ENCODE data around the gene MYO7B.

Gene MYO7B

DNA sequence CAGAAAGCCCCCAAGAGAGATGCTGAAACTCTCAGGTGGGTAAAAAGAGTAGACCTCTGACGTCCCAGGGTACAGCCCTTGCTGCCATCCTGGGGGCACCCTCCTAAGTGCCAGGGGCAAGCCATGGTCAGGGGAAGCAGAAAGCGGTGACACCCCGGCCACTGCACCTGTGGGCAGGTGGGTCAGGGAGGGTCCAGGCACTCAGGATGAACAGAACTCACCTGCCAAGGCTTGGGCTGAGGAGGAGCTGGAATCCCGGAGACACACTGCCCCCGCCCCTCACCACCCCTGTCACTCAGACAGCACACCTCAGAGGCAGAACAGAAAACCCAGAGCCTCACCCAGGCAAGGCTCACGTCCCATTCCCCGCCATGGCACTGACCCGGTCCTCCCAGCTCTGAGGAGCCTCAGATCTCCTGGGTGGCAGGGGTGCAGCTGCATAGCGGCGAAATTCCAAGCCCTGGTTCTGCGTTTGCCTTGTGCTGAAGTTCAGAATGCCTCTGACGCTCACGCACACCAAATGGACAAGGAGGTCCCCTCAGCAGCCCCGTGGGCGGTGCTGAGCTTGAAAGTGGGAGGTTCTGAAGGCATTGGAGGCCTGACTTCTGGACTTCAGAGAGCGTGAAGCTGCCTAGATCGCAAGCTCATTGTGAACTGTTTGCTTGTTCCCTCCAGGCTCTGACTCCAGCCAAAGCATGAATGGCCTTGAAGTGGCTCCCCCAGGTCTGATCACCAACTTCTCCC lies 114.7 kb downstream of the MYO7B start:
- DNase-seq (no peak), ATAC-seq (no peak)

DNA sequence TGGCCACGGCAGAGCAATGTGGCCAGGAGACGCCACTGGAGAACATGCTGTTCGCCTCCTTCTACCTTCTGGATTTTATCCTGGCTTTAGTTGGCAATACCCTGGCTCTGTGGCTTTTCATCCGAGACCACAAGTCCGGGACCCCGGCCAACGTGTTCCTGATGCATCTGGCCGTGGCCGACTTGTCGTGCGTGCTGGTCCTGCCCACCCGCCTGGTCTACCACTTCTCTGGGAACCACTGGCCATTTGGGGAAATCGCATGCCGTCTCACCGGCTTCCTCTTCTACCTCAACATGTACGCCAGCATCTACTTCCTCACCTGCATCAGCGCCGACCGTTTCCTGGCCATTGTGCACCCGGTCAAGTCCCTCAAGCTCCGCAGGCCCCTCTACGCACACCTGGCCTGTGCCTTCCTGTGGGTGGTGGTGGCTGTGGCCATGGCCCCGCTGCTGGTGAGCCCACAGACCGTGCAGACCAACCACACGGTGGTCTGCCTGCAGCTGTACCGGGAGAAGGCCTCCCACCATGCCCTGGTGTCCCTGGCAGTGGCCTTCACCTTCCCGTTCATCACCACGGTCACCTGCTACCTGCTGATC lies 115.4 kb downstream of the MYO7B start:
- DNase-seq = no peak
- ATAC-seq = no peak

DNA sequence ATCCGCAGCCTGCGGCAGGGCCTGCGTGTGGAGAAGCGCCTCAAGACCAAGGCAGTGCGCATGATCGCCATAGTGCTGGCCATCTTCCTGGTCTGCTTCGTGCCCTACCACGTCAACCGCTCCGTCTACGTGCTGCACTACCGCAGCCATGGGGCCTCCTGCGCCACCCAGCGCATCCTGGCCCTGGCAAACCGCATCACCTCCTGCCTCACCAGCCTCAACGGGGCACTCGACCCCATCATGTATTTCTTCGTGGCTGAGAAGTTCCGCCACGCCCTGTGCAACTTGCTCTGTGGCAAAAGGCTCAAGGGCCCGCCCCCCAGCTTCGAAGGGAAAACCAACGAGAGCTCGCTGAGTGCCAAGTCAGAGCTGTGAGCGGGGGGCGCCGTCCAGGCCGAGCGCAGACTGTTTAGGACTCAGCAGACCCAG lies 115.9 kb downstream of the MYO7B start:
- ATAC-seq (no peak), DNase-seq (no peak)

DNA sequence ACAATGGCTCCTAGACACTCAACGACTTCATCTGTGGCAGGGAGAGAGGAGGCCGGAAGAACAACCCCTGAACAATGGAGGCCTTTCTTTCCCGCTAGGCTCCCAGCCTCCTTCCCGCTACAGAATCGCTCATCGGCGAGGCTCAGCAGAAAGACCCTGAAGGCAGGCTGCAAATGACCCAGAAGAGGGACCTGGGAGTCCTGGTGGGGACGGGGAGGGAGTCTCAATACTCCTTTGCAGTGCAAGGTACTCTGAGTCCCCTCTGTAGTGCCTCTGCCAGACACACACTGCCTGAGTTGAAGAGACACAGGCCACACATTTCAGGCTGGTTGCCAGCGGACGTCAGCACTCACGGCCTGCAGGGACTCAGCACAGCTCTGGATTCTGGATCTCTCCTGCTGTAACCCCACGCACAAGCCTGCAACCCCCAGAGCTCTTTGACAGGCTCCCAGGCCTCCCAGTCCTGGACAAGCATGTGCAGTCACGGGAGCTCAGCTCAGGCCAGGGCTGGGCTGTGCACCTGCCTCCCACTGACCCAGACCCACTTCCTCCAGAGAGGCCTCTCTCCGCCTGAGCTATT lies 116.6 kb downstream of the MYO7B start:
- DNase-seq (no peak), ATAC-seq (no peak)

DNA sequence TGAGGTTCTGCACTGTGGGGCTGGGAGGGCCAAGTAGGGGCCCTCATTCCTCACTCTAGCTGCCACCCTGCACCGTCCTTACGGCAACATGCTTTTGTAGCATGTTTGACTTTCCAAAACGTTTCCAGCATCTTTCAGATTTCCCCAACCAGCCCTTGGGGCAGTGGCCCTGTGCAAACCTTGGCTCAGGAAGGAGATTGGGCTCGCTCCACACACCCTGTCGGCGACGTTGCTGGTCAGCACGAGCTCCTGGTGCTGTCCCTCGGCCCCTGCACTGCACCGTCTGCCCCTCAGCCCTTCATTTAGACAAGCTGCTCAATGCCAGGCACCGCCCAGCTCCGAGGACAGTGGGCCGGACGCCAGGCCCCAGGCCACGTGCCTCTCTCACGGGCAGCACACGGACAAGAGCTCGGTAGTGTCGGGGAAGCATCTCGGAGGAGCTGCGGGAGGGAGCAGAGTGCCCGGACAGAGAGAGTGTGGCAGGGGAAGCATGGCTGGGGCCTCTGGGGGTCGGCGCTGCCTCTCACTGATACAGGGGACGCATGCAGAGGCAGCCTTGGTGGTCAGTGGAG lies 117.4 kb downstream of the MYO7B start:
- ATAC-seq = no peak
- no peak for DNase-seq

DNA sequence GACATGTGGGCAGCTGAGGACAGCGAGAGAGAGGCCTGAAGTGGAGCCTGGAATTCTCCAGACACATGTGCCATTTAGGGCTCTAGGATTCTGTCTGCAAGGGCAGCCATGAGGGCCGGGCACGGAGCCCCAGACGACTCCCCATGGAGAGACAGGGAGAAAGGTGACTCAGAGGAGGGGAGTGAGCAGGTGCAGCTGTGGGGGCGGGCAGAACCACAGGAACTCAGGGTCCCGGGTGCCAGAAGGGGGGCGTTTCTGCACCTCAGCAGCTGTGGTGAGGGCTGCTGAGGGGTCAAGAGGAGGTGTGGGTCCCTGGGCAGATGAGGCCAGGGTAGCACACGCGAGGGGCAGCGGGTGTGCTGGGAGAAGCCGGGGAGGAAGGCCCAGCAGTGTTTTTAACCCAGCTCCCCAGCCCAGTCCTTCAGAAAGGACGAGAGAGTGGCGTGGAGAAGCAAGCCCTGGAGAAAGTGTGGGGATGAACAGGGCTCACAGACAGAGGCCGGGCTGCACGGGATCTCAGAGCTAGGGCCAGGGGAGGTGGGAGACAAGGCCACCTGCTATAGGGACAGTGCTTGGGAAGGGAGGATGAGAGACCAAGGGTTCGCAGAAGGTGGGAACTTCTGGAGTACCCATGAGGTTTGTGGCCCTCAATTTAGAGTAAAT lies 118.1 kb downstream of the MYO7B start:
- ATAC-seq (no peak), DNase-seq (no peak)

DNA sequence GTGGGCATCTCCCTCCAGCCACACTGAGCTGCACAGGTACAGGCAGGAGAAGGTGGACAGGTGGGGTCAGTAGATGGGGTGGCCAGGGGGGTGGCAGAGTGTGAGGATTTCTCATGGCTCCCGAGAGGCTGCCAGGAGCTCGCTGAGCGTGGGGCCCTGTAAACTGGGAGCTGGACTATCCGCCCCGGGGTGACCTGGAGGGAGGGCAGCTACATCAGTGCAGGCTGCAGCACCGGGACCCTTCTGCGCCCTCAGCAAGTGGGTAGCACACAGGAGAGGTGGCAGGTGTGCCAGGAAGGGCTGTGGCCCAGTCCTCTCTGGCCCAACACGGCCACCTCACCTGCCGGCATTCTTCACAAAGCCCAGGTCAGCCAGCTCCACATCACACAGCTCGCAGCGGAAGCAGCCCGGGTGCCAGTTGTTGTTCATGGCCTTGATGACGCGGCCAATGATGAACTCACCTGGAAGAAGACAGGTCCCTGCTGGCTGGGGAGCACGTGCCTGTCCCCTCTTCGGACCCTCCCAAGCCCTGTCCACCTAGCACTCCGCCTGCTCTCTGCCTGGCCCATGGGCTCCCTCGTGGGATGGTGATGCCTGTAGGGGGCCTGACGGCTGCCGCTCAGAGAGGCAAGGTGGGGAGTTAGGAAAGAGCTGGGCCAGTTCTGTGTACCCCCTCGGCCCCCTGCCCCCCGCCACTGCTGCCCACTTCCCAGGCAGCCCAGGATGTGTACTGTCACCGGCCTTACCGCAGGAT lies 118.8 kb downstream of the MYO7B start:
- DNase-seq (no peak), ATAC-seq (no peak)

DNA sequence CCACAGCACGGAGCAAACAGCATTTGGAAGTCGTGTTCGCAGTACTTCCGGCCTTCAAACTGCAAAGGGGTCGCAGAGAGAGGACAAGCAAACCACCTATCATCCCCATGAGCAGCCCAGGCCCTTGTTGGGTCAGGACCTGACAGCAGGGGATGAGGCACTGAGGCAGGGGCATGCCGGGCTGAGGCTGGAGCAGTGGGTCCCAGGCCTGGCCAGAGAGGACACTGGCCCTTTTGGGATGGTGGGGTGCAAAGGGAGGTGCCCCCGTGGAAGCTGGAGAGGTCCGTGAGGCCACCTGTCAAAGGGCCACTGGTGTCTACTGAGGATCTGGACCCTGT lies 119.3 kb downstream of the MYO7B start:
- no peak for DNase-seq
- ATAC-seq = no peak

DNA sequence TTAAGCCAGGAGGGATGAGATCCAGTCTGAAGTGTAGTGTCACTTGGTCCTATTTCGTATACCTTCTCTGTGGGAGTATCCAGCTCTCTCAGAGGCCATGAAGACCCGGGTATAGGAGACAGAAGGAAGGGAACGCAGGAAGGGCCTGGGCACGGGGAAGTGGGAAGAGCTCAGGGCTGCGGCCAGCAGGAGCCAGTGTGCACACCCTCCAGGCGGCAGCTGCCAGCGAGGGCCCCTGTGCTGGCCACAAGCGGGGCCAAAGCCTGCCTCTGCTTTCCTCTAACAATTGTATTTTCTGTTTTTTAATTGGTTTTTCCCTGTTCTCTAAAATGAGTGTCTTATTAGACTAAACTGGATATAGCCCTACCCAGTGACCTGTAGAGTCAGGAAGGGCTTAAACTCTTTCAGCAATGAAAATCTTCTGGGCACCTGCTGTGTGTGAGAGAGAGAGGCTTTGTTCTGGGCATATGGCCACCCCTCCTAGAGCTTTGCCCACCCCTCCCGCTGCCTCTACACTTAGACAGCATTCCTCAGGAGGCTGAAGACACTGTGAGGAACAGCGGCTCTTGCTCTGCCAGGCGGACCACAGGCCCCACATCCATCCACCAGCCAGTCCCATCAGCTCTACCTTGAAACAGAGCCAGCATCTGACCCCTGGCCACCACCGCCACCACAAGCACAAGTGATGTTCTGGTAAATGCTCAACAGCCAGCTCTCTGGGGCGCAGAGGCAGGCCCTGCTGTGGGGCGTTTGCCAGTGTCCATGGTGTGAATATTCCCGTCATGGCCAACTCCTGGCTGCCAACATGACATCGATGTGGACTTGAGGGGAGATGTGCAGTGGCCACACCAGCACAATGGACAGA lies 120.0 kb downstream of the MYO7B start:
- DNase-seq (no peak), ATAC-seq (no peak)

DNA sequence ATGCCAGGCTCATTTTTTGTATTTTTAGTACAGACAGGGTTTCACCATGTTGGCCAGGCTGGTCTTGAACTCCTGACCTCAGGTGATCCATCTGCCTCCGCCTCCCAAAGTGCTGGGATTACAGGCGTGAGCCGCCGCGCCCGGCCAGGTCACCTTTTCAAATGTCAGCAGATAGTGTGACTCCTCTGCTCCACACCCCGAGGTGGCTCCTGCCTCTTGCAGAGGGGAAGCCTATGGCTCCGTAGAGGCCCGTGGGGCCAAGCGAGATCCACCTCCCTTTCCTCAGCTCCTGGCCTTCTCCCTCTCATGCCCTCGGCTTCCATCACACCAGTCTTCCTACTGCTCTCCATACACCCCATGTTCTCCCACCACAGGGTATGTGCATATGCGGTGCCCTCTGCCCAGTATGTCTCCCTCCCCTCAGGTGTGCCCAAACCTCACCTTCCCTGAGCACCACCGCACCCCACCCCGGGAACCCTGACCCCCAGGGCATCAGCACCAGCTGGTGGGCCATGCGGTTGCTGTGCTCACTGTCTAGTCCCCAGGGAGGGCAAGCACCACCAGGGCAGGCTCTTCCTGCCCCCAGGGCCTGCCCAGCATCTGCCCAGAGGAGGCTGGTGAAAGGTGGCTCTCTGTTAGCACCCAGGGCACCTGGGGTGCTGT lies 121.2 kb downstream of the MYO7B start:
- no peak for DNase-seq
- ATAC-seq = no peak

DNA sequence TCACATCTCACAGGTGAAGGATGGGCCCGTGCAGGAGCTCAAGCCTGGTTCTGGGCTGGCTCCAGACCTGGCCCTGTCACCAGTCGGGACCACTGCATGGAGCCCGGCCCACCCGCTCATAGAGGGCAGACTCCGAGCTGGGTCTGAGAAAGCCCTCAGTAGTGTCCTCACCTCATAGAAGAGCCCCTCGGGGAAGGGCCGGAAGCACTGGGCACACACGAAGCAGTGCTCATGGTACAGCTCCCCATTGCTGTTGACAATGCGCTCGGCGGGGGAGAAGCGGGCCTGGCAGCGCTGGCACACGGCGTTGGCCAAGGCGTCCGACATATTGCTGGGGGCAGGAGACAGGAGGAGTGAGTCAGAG lies 121.7 kb downstream of the MYO7B start:
- no peak for DNase-seq

DNA sequence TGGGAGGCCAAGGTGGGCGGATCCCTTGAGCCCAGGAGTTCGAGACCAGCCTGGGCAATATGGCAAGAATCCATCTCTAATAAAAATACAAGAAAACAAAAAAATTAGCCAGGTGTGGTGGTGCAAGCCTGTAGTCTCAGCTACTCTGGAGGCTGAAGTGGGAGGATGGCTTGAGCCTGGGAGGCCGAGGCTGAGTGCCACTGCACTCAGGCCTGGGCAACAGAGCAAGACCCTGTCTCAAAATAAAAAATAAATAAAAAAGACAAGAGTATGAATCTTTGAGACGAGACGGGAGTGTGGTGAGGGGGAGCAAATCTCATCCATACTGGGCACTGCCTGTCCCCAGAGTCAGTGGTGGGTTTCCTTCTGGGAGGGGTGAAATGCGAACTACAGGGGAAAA lies 122.7 kb downstream of the MYO7B start:
- DNase-seq = no peak
- no peak for ATAC-seq

More for the DNA sequence above, 121.7 kb downstream of the MYO7B start:
- ATAC-seq = no peak

DNA sequence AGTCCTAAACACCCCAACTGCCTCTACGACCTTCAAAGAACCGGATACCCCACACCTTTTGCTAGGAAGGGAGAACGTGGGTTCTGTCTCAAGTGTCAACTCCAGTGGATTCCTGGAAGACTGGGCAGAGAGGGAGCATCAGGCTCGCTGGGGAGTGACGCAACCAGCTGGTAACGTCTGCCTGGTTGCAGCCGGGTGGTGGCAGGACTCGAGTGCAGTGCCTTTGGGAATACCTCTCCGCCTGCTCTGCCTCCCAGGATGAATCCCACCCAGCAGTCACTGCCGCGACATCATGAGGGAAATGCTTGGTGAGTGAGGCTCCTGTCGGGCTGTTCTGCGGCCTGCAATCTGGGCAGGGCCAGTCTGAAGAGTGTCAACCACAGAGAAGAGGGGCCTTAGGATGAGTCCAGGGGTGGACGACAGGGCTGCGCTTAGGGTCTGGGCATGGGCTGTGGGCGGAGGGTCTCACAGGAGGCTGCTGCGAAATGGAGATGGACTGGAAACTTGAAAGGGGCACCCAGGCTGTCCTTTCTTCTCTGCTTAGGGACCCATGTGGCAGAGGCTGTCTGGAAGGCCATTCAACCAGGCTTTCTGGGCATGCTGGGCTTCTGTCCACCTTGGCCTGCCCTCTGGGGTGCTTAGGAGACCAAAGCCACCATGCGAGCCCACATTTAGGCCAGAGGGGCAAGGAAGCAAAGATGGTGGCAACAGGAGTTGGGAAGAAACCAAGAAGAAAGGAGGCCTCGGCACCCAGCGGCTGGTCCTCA lies 123.3 kb downstream of the MYO7B start:
- DNase-seq (no peak), ATAC-seq (no peak)

DNA sequence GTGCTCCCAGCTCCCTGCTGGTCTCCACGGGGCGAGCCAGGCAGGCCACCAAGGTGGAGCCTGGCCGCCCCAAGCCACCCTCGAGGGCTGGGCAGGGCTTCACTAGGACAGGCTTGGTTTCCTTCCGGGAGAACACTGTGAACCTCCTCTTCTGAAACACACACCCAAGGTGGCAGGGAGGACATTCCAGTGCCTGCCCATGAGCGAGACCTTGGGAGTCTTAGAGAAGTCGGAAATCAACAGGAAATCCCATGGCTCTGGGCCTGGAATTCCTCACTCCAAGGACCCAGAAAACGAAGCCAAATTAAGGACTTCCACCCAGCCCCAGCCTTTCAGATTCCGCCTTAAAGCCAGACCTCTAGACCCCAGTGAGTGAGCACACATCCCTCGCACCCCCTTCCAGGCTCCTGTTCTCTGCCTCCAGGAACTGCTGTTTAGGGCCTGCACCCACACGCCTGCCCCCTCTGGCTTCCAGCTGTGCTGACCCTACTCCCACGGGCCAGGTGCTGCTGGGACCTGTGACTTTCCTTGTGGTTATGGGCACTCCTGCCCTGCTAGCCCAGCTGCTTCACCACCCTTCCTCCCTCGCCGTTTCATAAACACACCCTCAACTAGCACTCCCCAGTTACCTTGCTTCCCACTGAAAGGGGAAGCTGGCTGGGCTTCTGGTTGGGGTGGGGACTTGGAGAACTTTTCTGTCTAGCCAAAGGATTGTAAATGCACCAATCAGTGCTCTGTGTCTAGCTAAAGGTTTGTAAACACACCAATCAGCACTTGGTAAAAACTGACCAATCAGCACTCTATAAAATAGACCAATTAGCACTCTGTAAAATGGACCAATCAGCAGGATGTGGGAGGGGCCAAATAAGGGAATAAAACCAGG lies 124.2 kb downstream of the MYO7B start:
- ATAC-seq = no peak
- DNase-seq = no peak

DNA sequence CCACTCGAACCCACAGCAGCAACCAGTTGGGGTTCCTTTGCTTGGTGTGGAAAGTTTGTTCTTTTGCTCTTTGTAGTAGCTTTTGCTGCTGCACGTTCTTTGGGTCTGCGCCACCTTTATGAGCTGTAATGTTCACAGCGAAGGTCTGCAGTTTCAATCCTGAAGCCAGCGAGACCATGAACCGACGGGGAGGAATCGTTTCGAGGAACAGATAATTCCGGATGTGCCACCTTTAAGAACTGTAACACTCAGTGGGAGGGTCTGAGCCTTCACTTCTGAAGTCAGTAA lies 124.8 kb downstream of the MYO7B start:
- ATAC-seq (no peak), DNase-seq (no peak)

DNA sequence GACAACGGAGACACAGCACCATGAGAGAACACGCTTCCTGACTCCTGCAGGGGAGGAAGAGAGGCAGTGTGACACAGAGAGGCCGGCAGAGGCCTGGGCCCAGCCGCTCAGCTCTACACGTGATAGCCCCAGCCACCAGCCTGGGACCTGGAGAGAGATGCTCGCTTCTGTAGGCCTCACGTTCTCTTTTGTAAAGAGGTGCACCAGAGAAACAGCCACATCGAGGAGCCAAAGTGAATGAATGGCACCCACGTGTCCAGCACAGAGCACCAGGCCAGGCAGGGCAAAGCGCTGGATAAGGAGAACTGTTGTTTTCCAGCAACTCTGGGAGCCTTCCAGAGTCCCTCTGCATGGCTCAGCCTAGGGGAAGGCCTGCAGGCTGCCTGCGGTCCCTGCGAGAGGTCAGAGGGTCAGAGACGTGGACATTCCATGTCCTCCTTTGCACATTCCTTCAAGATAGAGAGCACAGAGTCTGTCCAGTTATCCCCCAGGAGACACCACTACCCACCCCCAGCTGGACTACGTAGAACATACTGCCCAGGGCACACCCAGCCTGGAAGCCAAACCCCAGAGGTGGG lies 125.7 kb downstream of the MYO7B start:
- ATAC-seq (no peak), DNase-seq (no peak)

DNA sequence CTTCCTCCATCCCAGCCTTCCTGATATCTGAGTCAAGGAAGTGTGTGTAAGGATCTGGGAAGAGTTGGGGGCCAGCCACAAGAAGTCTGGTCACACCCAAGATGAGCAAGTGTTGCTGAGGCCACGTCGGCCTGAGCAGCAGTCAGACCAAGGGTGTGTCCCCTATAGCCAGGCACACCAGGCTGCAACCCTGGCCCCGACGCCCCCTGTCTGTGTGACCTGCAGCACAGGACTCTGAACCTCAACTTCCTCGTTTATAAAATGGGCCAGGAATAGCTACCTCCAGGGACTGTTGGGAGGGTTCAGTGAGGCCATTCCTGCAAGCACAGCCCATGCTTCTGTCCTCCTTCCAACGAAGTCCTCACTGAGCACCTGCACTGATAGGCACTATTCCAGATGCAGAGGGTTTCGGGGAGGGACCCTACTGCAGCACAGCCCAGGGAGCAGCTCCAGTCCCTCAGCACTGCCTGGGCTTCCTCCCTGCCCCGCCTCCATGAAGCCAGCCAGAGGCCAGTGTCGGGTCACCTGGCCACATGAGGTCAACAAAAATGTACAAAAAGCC lies 126.5 kb downstream of the MYO7B start:
- ATAC-seq = no peak
- DNase-seq = no peak

DNA sequence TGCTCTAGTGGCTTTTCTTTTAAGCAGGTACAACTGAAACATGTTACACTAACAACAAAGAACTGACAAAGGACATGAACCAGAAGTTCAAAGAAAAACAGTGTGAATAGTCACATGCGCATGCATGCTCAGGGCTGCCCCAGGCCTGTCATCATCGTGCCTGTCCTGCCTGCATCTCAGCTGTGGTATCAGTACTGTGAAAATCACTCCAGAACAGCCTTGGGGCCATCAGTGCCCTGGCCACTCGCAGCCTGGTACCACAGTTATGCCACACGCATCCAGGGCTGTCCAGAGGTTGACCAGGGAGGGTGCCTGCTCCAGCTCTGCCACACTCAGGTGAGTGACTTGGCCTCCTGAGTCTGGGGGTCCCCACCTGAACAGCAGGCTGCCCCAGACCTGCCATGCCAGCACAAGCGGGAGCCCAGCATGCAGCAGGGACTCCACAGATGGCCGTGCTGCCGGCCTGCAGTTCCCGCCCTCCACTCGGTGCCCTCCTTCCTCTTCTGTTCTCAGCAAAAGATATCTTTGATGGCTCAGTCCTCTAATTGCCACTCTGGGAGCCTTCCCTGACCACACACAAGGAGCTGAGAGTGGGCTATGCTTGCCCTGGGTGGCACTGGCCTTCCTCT lies 127.6 kb downstream of the MYO7B start:
- DNase-seq = no peak
- ATAC-seq = no peak

Measured in stimulated activated naive CD8-positive, alpha-beta T cell treated with anti-CD3 and anti-CD28 coated beads, Interleukin-15, Interleukin-2, amounts not matched to agents 100 U/mL and 50 U/mL, for 24 hours (primary cell).